ENCODE data around the gene ATXN10. TPM values are rescaled to one million over a fixed set of nuclear protein-coding genes. Genes with fewer than 3 reads are reported as not detected.
"Not testable (repeated sequence)": the region's sequence is repeated elsewhere in the genome, so short reads cannot be mapped to it uniquely, and the experiment has no call there.

Gene ATXN10
- polyA plus RNA-seq, 2 donors = 23.1 to 82.7 TPM

DNA sequence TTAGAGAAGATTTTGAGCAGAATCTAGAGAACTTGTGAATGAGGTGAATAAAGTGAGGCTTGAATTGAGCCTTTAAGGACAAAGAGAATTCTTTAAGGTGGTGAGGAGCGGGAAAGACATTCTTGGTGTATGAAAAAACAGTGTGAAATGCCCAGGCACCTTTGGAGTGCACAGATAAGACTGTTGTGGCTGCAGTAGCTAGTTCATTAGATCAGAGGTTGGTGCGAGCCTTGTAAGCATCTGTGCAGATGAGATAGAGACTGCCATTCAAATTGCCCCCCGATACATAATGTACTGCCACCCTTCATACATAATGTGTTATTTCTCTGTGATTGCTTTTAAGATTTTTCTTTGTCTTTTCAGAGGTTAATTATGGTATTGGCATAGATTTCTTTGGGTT lies 31.3 kb downstream of the ATXN10 start:
- no peak overlapping the region for H3K27ac ChIP-seq (ENCODE audit: low read depth in 2 of 2, low read length in 1 of 2)
- H3K36me3 ChIP-seq (ENCODE audit: control insufficient read depth in 2 of 2, insufficient read depth in 2 of 2, low read length in 1 of 2) = peaks cover 4 to 10% of the 10 kb centered on the region in 2 donors
- no peaks in the 10 kb centered on the region for H3K9me3 ChIP-seq (ENCODE audit: control insufficient read depth in 2 of 2, insufficient read depth in 1 of 2, low read depth in 1 of 2, low read length in 1 of 2)
- no peak overlapping the region for H3K4me3 ChIP-seq (ENCODE audit: low read depth in 1 of 2, low read length in 2 of 2)
- no peaks in the 10 kb centered on the region for H3K4me1 ChIP-seq (ENCODE audit: control insufficient read depth in 2 of 2, insufficient read depth in 2 of 2, low read length in 1 of 2)
- no peaks in the 10 kb centered on the region for H3K27me3 ChIP-seq (ENCODE audit: control insufficient read depth in 1 of 2, insufficient read depth in 2 of 2, low read length in 2 of 2)
- WGBS, 2 donors = 97 to 100% methylated on average over 3 of the region's 3 CpGs

DNA sequence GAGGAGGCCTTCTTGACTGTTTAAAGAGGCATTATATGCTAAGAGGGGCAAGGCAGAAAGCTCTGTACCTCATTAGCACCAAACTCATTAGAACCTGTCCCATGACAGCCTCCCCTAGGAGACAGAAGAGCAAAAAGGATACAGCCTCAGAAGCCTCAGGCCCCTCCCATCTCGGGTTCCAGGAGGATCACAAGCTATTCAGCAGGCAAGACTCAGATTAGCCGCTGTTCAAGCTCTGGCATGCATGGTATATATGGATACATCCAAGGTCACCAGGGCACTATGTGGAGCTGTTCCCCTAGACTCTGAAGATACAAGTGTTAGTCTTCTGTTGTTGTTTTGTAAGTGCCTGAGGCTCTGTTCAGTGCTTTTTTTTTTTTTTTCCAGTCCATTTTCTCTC lies 32.1 kb downstream of the ATXN10 start:
- H3K36me3 ChIP-seq (ENCODE audit: control insufficient read depth in 2 of 2, insufficient read depth in 2 of 2, low read length in 1 of 2) = peaks cover 4 to 10% of the 10 kb centered on the region in 2 donors

DNA sequence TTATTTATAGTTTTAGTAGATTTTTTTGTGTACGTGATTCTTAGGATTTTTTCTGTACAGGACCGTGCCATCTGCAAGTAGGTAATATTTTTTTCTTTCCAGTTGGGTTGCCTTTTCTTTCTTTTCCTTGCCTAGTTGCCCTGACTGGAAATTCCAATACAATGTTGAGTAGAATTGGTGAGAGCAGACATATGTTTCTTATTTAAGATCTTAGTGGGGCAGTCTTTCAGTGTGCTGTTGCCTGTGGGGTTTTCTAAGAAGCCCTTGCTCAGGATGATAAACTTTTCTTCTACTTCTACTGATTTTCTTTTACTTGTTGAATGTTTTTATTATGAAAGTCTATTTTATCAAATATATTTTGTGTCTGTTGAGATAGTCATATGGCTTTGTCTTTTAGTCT lies 33.0 kb downstream of the ATXN10 start:
- Histone ChIP-seq H3K4me3 (ENCODE audit: low read depth in 1 of 2, low read length in 2 of 2) (no peak overlapping the region), H3K9me3 (ENCODE audit: control insufficient read depth in 2 of 2, insufficient read depth in 1 of 2, low read depth in 1 of 2, low read length in 1 of 2) (no peaks in the 10 kb centered on the region), H3K36me3 (ENCODE audit: control insufficient read depth in 2 of 2, insufficient read depth in 2 of 2, low read length in 1 of 2) (peaks cover 4 to 11% of the 10 kb centered on the region in 2 donors), H3K4me1 (ENCODE audit: control insufficient read depth in 2 of 2, insufficient read depth in 2 of 2, low read length in 1 of 2) (no peaks in the 10 kb centered on the region), H3K27ac (ENCODE audit: low read depth in 2 of 2, low read length in 1 of 2) (no peak overlapping the region), H3K27me3 (ENCODE audit: control insufficient read depth in 1 of 2, insufficient read depth in 2 of 2, low read length in 2 of 2) (no peaks in the 10 kb centered on the region)
- WGBS, 2 donors = 97 to 98% methylated on average over 2 of the region's 2 CpGs

More for the DNA sequence above, 32.1 kb downstream of the ATXN10 start:
- 56 to 78% methylated on average over 2 of the region's 2 CpGs for WGBS, 2 donors
- Histone ChIP-seq H3K4me3 (ENCODE audit: low read depth in 1 of 2, low read length in 2 of 2) (no peak overlapping the region), H3K4me1 (ENCODE audit: control insufficient read depth in 2 of 2, insufficient read depth in 2 of 2, low read length in 1 of 2) (no peaks in the 10 kb centered on the region), H3K9me3 (ENCODE audit: control insufficient read depth in 2 of 2, insufficient read depth in 1 of 2, low read depth in 1 of 2, low read length in 1 of 2) (no peaks in the 10 kb centered on the region), H3K27ac (ENCODE audit: low read depth in 2 of 2, low read length in 1 of 2) (no peak overlapping the region), H3K27me3 (ENCODE audit: control insufficient read depth in 1 of 2, insufficient read depth in 2 of 2, low read length in 2 of 2) (no peaks in the 10 kb centered on the region)

DNA sequence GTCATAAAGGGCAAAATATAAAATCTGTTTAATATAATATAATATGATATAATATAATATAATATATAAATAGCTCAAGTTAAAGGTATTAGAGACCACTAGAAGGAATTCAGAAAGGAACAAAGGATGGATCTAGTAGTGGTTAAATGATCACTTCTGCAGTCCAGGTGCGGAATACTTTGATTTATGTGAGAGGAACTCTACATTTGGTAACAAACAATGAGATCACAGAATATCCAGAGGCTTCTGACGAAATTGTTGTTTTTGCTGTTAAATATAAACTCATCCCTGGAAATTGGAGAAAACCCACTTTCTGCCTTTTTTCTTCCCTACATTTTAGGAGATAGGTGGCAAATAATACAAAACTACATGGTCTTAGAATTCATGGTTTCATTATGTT lies 36.0 kb downstream of the ATXN10 start:
- peaks cover 4 to 10% of the 10 kb centered on the region in 2 donors for H3K36me3 ChIP-seq (ENCODE audit: control insufficient read depth in 2 of 2, insufficient read depth in 2 of 2, low read length in 1 of 2)
- no peaks in the 10 kb centered on the region for H3K27me3 ChIP-seq (ENCODE audit: control insufficient read depth in 1 of 2, insufficient read depth in 2 of 2, low read length in 2 of 2)
- H3K4me1 ChIP-seq (ENCODE audit: control insufficient read depth in 2 of 2, insufficient read depth in 2 of 2, low read length in 1 of 2) = no peaks in the 10 kb centered on the region
- H3K27ac ChIP-seq (ENCODE audit: low read depth in 2 of 2, low read length in 1 of 2) = no peak overlapping the region
- no peaks in the 10 kb centered on the region for H3K9me3 ChIP-seq (ENCODE audit: control insufficient read depth in 2 of 2, insufficient read depth in 1 of 2, low read depth in 1 of 2, low read length in 1 of 2)
- H3K4me3 ChIP-seq (ENCODE audit: low read depth in 1 of 2, low read length in 2 of 2) = no peak overlapping the region
- WGBS, 2 donors = 93 to 94% methylated on average over 2 of the region's 2 CpGs

DNA sequence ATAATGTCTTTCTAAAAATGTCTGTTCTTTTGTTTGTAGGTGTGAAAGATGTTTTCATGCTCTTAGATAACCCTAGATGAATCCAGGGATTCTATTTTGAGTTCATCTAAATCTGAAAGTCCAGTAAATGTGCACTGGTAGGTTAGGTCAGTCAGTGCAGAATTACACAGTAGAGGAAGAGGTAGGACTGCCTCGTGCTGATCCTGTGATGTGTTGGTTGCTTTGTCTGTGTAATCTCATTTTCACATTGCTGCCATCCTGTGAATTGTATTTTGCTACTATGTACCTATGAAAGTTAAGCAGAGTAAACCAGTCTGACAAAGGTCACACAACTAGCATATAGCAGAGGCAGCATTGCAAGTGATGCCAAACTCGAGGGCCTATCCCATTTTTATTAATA lies 36.5 kb downstream of the ATXN10 start:
- H3K4me1 ChIP-seq (ENCODE audit: control insufficient read depth in 2 of 2, insufficient read depth in 2 of 2, low read length in 1 of 2) = no peaks in the 10 kb centered on the region
- H3K36me3 ChIP-seq (ENCODE audit: control insufficient read depth in 2 of 2, insufficient read depth in 2 of 2, low read length in 1 of 2) = peaks cover 4 to 10% of the 10 kb centered on the region in 2 donors
- H3K27me3 ChIP-seq (ENCODE audit: control insufficient read depth in 1 of 2, insufficient read depth in 2 of 2, low read length in 2 of 2) = no peaks in the 10 kb centered on the region
- no peaks in the 10 kb centered on the region for H3K9me3 ChIP-seq (ENCODE audit: control insufficient read depth in 2 of 2, insufficient read depth in 1 of 2, low read depth in 1 of 2, low read length in 1 of 2)
- WGBS, 2 donors = 74 to 85% methylated on average over 2 of the region's 2 CpGs
- H3K4me3 ChIP-seq (ENCODE audit: low read depth in 1 of 2, low read length in 2 of 2) = no peak overlapping the region
- H3K27ac ChIP-seq (ENCODE audit: low read depth in 2 of 2, low read length in 1 of 2) = no peak overlapping the region

DNA sequence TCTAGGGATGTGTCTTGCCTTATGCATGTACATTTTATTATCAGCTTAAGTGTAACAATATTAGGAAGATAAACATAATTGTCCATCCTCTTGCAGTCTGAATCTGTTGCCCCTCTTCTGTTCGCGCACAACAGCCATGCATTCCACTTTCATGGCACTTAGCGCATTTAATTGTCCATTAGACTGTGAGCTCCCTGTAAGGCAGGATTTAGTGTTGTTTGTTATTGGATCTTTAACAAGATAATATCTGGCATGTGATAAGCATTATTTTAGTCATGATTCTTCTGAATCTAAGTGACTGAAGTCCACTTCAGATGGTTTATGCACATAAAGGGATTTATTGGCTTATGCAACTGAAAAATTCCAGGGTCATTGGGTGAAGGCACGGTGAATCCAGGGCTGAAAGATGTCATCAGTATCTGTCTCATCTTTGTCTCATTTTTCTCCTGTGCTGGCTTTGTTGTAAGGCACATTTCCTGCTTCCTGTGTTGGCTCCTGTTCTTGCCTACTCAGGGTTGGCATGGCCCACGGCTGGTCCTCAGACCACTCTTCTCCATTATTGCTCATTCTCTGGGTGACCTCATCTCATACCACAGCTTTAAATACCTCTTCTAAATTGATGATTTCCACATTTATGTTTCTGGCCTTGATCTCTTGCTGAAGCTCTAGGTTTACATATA lies 37.6 kb downstream of the ATXN10 start:
- Histone ChIP-seq H3K9me3 (ENCODE audit: control insufficient read depth in 2 of 2, insufficient read depth in 1 of 2, low read depth in 1 of 2, low read length in 1 of 2) (no peaks in the 10 kb centered on the region), H3K4me1 (ENCODE audit: control insufficient read depth in 2 of 2, insufficient read depth in 2 of 2, low read length in 1 of 2) (no peaks in the 10 kb centered on the region), H3K27ac (ENCODE audit: low read depth in 2 of 2, low read length in 1 of 2) (no peak overlapping the region), H3K36me3 (ENCODE audit: control insufficient read depth in 2 of 2, insufficient read depth in 2 of 2, low read length in 1 of 2) (peaks cover 0 to 8% of the 10 kb centered on the region in 2 donors), H3K4me3 (ENCODE audit: low read depth in 1 of 2, low read length in 2 of 2) (no peak overlapping the region), H3K27me3 (ENCODE audit: control insufficient read depth in 1 of 2, insufficient read depth in 2 of 2, low read length in 2 of 2) (no peaks in the 10 kb centered on the region)
- WGBS, 2 donors = 77% methylated on average over 5 of the region's 5 CpGs

DNA sequence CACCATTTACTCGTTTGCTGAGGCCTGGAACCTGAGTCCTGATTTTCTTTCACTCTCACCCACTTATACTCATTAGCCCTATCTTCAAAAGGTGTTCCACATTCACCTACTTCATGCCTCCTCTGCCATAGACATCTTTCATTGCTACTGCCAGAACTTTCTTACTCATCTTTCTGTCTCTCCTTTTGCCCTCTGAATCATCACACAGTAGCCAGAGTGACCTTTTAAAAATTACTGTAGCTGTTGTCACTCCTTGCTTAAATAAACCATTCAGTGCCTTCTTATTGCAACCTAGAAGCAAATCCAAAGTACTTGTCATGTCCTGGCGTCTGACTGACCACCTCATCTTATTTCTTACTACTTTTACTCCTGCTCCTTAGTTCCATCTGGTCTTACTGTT lies 38.2 kb downstream of the ATXN10 start:
- Histone ChIP-seq H3K9me3 (ENCODE audit: control insufficient read depth in 2 of 2, insufficient read depth in 1 of 2, low read depth in 1 of 2, low read length in 1 of 2) (no peaks in the 10 kb centered on the region), H3K4me1 (ENCODE audit: control insufficient read depth in 2 of 2, insufficient read depth in 2 of 2, low read length in 1 of 2) (no peaks in the 10 kb centered on the region), H3K27ac (ENCODE audit: low read depth in 2 of 2, low read length in 1 of 2) (no peak overlapping the region), H3K4me3 (ENCODE audit: low read depth in 1 of 2, low read length in 2 of 2) (no peak overlapping the region), H3K36me3 (ENCODE audit: control insufficient read depth in 2 of 2, insufficient read depth in 2 of 2, low read length in 1 of 2) (peaks cover 0 to 8% of the 10 kb centered on the region in 2 donors), H3K27me3 (ENCODE audit: control insufficient read depth in 1 of 2, insufficient read depth in 2 of 2, low read length in 2 of 2) (no peaks in the 10 kb centered on the region)
- 83 to 85% methylated on average over 2 of the region's 2 CpGs for WGBS, 2 donors

DNA sequence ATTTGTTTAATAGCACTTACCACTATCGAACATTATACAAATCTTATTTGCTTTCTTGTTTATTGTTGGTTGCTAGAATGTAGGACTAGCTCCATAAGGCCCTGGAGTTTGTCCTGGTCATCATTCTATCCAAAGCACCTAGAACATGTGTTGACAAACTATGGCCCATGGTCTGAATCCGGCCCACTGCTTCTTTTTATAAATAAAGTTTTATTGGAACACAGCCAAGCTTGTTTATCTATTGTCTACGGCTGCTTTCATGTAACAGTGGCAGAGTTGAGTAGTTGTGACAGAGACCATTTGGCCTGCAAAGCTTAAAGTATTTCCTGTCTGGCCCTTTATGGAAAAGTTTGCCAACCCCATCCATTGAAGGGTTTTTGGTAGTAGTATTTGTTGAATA lies 38.8 kb downstream of the ATXN10 start:
- Histone ChIP-seq H3K27ac (ENCODE audit: low read depth in 2 of 2, low read length in 1 of 2) (no peak overlapping the region), H3K9me3 (ENCODE audit: control insufficient read depth in 2 of 2, insufficient read depth in 1 of 2, low read depth in 1 of 2, low read length in 1 of 2) (no peaks in the 10 kb centered on the region), H3K4me1 (ENCODE audit: control insufficient read depth in 2 of 2, insufficient read depth in 2 of 2, low read length in 1 of 2) (no peaks in the 10 kb centered on the region), H3K4me3 (ENCODE audit: low read depth in 1 of 2, low read length in 2 of 2) (no peak overlapping the region), H3K36me3 (ENCODE audit: control insufficient read depth in 2 of 2, insufficient read depth in 2 of 2, low read length in 1 of 2) (peaks cover 0 to 8% of the 10 kb centered on the region in 2 donors), H3K27me3 (ENCODE audit: control insufficient read depth in 1 of 2, insufficient read depth in 2 of 2, low read length in 2 of 2) (no peaks in the 10 kb centered on the region)
- 90 to 92% methylated on average over 3 of the region's 3 CpGs for WGBS, 2 donors

DNA sequence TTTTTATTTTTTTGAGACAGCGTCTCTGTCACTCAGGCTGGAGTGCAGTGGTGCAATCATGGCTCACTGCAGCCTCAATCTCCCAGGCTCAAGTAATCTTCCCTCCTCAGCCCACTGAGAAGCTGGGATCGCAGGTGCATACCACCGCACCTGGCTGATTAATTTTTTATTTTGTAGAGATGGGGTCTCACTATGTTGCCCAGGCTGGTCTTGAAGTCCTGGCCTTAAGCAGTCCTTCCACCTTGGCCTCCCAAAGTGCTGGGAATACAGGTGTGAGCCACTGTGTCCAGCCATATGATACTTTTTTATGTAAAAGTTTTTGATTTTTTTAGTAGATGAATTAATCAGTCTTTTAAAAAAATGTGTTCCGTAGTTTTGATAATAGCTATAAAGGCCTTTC lies 42.8 kb downstream of the ATXN10 start:
- not testable (repeated sequence) for H3K4me3 ChIP-seq (ENCODE audit: low read depth in 1 of 2, low read length in 2 of 2); H3K27ac ChIP-seq (ENCODE audit: low read depth in 2 of 2, low read length in 1 of 2); H3K36me3 ChIP-seq (ENCODE audit: control insufficient read depth in 2 of 2, insufficient read depth in 2 of 2, low read length in 1 of 2); H3K4me1 ChIP-seq (ENCODE audit: control insufficient read depth in 2 of 2, insufficient read depth in 2 of 2, low read length in 1 of 2); H3K27me3 ChIP-seq (ENCODE audit: control insufficient read depth in 1 of 2, insufficient read depth in 2 of 2, low read length in 2 of 2); H3K9me3 ChIP-seq (ENCODE audit: control insufficient read depth in 2 of 2, insufficient read depth in 1 of 2, low read depth in 1 of 2, low read length in 1 of 2)
- WGBS, 2 donors = 98 to 99% methylated on average over 4 of the region's 4 CpGs

DNA sequence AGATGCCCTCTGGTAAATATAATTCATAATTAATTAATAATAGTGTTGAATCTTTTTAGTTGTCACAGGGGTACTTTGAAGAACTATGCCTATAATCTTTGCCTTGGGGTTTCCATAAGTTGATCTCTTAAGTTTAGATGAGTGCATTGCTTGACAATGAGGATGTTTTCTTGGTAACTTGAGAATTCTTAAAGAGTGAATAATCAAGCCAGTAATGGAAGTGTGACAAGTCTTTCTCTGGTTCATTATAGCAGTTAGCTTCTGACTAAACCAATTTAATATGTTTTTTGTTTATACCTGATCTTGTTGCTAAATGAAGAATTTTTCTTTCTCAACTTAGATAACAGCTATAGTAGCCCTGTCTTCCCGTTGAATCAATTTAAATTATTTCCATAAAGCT lies 46.2 kb downstream of the ATXN10 start:
- H3K27me3 ChIP-seq (ENCODE audit: control insufficient read depth in 1 of 2, insufficient read depth in 2 of 2, low read length in 2 of 2) = no peaks in the 10 kb centered on the region
- 81 to 83% methylated on average over 1 of the region's 1 CpG for WGBS, 2 donors
- H3K9me3 ChIP-seq (ENCODE audit: control insufficient read depth in 2 of 2, insufficient read depth in 1 of 2, low read depth in 1 of 2, low read length in 1 of 2) = no peaks in the 10 kb centered on the region
- H3K36me3 ChIP-seq (ENCODE audit: control insufficient read depth in 2 of 2, insufficient read depth in 2 of 2, low read length in 1 of 2) = peaks cover 0 to 2% of the 10 kb centered on the region in 2 donors
- H3K4me3 ChIP-seq (ENCODE audit: low read depth in 1 of 2, low read length in 2 of 2) = no peak overlapping the region
- no peaks in the 10 kb centered on the region for H3K4me1 ChIP-seq (ENCODE audit: control insufficient read depth in 2 of 2, insufficient read depth in 2 of 2, low read length in 1 of 2)
- no peak overlapping the region for H3K27ac ChIP-seq (ENCODE audit: low read depth in 2 of 2, low read length in 1 of 2)

All from esophagus (tissue), 2 donors.